ENCODE data around the gene NKX2-4.
"Not testable (repeated sequence)": the region's sequence is repeated elsewhere in the genome, so short reads cannot be mapped to it uniquely, and the experiment has no call there.

The NKX2-4 gene

GRCh38 chr20:21397341-21398108, at the start of gene NKX2-4:
Gene NKX2-4, minus strand, starts transcription at chr20:21397526. Its CDS starts 127 bp downstream, at chr20:21397399.
- DNase-seq (ENCODE audit: low read depth in 2 of 2): no peak

GRCh38 chr20:21437816-21438215, 40.5 kb upstream of the NKX2-4 start:
- DNase-seq (ENCODE audit: low read depth in 2 of 2): no peak

DNA sequence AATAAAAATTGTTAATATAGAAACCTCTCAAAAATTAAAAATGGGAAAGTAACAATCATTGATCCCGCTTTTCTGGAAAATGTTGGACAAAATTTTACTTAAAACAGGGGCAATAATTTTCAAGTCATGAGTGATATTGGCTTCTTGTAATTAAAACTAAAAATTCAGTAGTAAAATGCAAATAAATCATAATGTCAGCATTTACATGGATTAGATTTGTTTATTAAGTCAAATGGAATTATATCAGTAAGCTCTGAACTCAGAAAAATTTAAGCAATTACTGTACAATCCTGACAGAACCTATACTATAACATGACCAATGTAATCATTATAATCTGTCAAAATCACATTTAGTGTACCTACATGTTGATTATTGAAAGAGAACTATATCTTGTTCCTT, 39.9 kb upstream of the NKX2-4 start:
- no peak for DNase-seq (ENCODE audit: low read depth in 2 of 2)

GRCh38 chr20:21436205-21436604, 38.9 kb upstream of the NKX2-4 start:
- no peak for DNase-seq (ENCODE audit: low read depth in 2 of 2)

DNA sequence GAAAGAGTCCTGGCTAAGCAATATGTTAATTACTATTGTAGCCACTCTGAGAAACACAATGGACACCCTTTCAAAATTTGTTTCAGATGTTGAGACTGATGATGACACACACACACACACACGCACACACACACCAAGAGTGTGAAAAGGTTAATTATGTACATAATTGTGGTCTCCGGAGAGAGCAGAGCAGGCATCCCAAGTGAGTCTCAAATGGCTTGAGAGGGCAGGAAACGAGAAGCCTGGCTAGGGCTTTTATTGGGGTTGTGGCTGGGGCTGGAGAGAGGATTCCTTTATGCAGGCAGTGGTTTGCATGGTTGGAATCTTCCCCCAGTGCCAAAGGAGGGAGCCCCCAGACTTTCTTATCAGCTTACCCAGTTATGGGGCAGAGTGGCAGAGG, 38.2 kb upstream of the NKX2-4 start:
- DNase-seq (ENCODE audit: low read depth in 2 of 2): no peak

- no peak for DNase-seq (ENCODE audit: low read depth in 2 of 2)
These were observed 36.1 kb upstream of the NKX2-4 start for GRCh38 chr20:21433329-21433890.

DNA sequence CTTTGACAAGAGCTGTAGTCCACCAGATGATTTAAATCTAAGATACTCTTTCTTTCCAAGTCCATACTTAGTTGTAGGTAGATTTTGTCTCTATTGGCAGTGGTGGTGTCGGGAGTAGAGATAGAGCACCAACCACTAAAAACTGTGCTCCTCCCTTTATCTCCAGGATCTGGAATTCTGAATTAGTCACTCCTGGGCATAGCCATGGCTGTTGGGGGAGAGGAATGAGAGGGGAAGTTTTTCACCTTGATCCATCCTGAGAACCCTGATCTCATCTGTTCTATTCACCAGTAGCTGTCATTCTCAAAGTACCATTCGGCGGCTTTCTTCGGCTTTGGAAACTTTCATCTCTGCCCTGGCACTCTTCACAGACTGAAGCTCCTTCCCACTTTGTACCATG, 35.6 kb upstream of the NKX2-4 start:
- DNase-seq (ENCODE audit: low read depth in 2 of 2): no peak

- DNase-seq (ENCODE audit: low read depth in 2 of 2): no peak
These were observed 32.7 kb upstream of the NKX2-4 start for GRCh38 chr20:21430020-21430419.

GRCh38 chr20:21424846-21425245, 27.5 kb upstream of the NKX2-4 start:
- DNase-seq (ENCODE audit: low read depth in 2 of 2): no peak

- not testable (repeated sequence) for DNase-seq (ENCODE audit: low read depth in 2 of 2)
These were observed 26.4 kb upstream of the NKX2-4 start for GRCh38 chr20:21423712-21424111.

GRCh38 chr20:21421601-21422236, 24.4 kb upstream of the NKX2-4 start:
- DNase-seq (ENCODE audit: low read depth in 2 of 2): no peak

DNA sequence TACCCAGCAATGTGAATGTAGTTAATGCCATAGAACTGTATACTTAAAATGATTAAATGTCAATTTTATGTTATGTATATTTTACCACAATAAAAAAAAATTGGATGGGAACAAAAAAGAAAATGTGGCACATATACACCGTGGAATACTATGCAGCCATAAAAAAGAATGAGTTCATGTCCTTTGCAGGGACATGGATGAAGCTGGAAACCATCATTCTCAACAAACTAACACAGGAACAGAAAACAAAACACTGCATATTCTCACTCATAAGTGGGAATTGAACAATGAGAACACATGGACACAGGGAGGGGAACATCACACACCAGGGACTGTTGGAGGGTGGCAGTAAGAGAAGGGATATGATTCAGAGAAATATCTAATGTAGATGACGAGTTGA, 21.8 kb upstream of the NKX2-4 start:
- not testable (repeated sequence) for DNase-seq (ENCODE audit: low read depth in 2 of 2)

- not testable (repeated sequence) for DNase-seq (ENCODE audit: low read depth in 2 of 2)
These were observed 16.7 kb upstream of the NKX2-4 start for GRCh38 chr20:21413996-21414395.

DNA sequence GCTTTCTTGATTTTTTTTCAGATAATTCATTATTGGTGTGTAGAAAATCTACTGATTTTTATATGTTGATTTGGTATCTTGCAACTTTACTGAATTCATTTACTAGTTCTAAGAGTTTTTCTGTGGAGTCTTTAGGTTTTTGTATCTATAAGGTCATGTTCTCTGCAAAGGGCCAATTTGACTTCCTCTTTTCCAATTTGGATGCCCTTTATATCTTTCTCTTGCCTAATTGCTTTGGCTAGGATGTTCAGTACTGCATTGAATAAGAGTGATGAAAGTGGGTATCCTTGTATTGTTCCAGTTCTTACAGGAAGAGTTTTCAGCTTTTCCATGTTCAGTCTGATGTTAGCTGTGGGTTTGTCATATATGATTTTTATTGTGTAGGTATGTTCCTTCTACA, 14.4 kb upstream of the NKX2-4 start:
- DNase-seq (ENCODE audit: low read depth in 2 of 2): no peak

GRCh38 chr20:21399005-21399475, 1.7 kb upstream of the NKX2-4 start:
- DNase-seq (ENCODE audit: low read depth in 2 of 2): no peak

GRCh38 chr20:21398109-21399004, 1.0 kb upstream of the NKX2-4 start:
- DNase-seq (ENCODE audit: low read depth in 2 of 2): no peak

DNA sequence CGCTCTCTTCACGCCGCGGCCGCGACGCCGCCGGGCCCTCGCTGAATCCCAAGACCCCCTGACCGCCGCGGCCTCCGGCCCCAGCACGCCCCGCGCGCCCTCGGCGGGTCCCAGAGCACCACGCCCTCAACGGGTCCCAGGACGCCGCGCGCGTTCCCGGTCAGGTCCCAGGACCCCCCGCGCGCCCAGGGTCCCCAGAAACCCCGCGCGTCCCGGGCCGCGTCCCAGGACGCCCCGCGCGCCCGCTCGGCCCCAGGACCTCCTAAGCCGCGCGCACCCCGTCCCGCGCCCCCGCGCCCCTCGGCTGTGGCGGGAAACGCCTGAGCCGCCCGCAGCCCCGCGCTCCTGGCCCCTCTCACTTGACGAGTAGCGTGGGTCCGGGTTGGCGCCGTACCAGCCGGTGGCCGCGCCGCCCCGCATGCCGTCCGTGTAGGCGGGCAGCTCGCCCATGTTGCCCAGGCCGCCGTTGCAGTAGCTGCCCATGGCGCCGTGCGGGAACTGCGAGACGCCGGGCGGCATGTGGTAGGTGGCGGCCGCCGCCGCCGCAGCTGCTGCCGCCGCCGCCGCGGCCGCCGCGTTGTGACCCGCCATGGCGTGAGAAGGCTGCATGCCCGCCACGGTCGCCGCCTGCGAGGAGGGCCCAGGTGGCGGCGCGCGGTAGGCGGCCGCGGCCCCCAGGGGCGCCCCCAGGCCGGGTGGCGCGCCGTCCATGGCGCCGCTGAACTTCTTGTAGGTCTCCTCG, 556 bp downstream of the NKX2-4 start:
- DNase-seq (ENCODE audit: low read depth in 2 of 2): no peak

GRCh38 chr20:21395666-21396598, 1.4 kb downstream of the NKX2-4 start:
- DNase-seq (ENCODE audit: low read depth in 2 of 2): peak; percentile 26 to 33

DNA sequence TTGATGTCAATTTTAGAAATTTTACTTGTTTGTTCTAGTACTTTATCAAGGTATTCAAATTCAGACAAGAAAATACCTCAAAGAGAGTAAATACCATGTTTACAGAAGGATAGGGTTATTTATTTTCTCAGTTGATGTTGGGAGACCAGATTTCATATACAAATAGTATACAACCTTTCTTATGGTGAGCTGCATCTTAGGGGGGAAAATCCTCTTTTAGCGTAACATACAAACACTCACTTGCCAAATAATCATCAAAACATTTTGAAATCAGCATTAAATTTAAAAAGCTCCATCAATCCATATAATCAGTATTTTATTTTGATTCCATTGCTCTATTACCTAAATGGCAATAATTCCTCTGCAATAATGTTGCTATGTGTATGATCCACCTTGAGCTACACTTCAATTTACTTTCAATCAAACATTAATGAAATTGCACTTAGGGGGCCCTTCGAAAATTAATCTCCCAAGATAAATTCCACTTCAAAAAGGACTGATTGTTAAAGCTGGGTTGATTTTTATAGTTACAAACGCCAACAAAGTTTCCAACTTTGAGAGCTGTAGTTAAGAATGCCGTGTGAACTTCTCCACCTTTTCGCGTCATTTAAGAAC, 2.2 kb downstream of the NKX2-4 start:
- DNase-seq (ENCODE audit: low read depth in 2 of 2): no peak

- DNase-seq (ENCODE audit: low read depth in 2 of 2): no peak
These were observed 2.8 kb downstream of the NKX2-4 start for GRCh38 chr20:21394551-21394950.
